Measurements from ENCODE around the gene ASCC1. TPM values are rescaled to one million over a fixed set of nuclear protein-coding genes. Genes with fewer than 3 reads are reported as not detected.

The ASCC1 gene
- total and polyA plus RNA-seq, 2 of the 4 experiments (the other 2 are of a cell fraction) = 15.9 to 21.0 TPM

DNA sequence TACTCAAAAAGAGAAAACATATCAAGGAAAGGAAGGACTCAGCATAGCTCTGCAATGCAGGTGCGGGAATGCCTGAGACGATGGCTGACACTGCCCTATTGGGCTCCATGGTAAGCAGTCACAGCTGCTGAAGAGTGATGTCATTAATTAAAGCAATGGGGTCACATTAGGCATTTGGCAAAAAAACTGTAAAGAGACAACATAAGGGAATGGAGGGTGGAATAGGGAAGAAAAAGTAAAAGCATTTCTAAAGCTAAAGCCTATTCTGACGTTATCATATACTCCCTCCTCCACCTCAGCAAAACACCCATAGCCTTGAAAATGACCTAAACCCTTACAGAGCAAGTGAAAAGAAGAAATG, 89.2 kb downstream of the ASCC1 start:
- H2BK120ac ChIP-seq (ENCODE audit: low read depth, low read length) = no peak overlapping the region
- no peak overlapping the region for H3K9ac ChIP-seq (ENCODE audit: low read depth, low read length)
- peaks cover 2% of the 10 kb centered on the region; the same call in 1 of the 2 replicates for H3K36me3 ChIP-seq (ENCODE audit: control insufficient read depth, insufficient read depth, low read length)
- H2BK15ac ChIP-seq (ENCODE audit: low read depth, low read length) = no peak overlapping the region
- H3K23ac ChIP-seq (ENCODE audit: low read depth, low read length) = no peak overlapping the region
- WGBS, 2 experiments (ENCODE audit: extremely low coverage in 2 of 2, insufficient read length in 1 of 2) = 100% methylated on average over 2 of the region's 3 CpGs; no CpG with 5 or more reads in 1 of the 2 experiments
- no TSS peak for BruUV-seq (replicated peaks)
- dilution Hi-C loops (cut with HindIII; ENCODE audit: low sequenced_read_pairs, unreplicated experiment) (no loop called here), intact Hi-C loops (cut with micrococcal nuclease) (loop anchor here (1.0 kb wide), 1 partner anchor 201 kb away; no protein-coding TSS in a partner anchor), in situ Hi-C loops (cut with MboI; ENCODE audit: low sequenced_read_pairs) (loop anchor here (10.0 kb wide), 1 partner anchor 208 kb away; no protein-coding TSS in a partner anchor)
- H3K9me1 ChIP-seq (ENCODE audit: insufficient read depth, low read length) = no peaks in the 10 kb centered on the region
- H3K27me3 ChIP-seq (ENCODE audit: control insufficient read depth, insufficient read depth, low read length) = no peaks in the 10 kb centered on the region
- H3K4me1 ChIP-seq (ENCODE audit: control insufficient read depth, insufficient read depth, low read length) = peaks cover 1% of the 10 kb centered on the region; the same call in 1 of the 2 replicates
- H3K4me3 ChIP-seq (ENCODE audit: insufficient read depth, low read depth, low read length) = no peak overlapping the region
- no peak overlapping the region for H4K8ac ChIP-seq (ENCODE audit: low read depth in 2 of 2, low read length in 2 of 2)
- H3K27ac ChIP-seq (ENCODE audit: insufficient read depth, low read length) = no peak overlapping the region
- ChIA-PET POLR2A (ENCODE audit: unreplicated experiment) (no interaction called here), CTCF (interaction anchor here (0.6 to 1.6 kb wide), 12 partner anchors 12 to 202 kb away, joined by 3 to 4 read pairs (median 4); partner anchors contain the start of genes ANAPC16 and ASCC1)
- H3K56ac ChIP-seq (ENCODE audit: extremely low read depth, insufficient read depth, low read length) = no peak overlapping the region
- H4K91ac ChIP-seq (ENCODE audit: insufficient read depth, low read depth, low read length) = no peak overlapping the region
- ATAC-seq (ENCODE audit: low read depth) (no peak), DNase-seq (no peak)
- H3K14ac ChIP-seq (replicated peaks; ENCODE audit: low read depth, low read length) = no peak overlapping the region
- H4K5ac ChIP-seq (ENCODE audit: low read depth, low read length) = no peak overlapping the region
- no peak overlapping the region for H3K4ac ChIP-seq (ENCODE audit: low read depth, low read length)
- no peak for TF ChIP-seq CEBPB (IDR thresholded peaks at IDR 0.05; ENCODE audit: low read depth, low read length)
- TF ChIP-seq, protein P1, sequence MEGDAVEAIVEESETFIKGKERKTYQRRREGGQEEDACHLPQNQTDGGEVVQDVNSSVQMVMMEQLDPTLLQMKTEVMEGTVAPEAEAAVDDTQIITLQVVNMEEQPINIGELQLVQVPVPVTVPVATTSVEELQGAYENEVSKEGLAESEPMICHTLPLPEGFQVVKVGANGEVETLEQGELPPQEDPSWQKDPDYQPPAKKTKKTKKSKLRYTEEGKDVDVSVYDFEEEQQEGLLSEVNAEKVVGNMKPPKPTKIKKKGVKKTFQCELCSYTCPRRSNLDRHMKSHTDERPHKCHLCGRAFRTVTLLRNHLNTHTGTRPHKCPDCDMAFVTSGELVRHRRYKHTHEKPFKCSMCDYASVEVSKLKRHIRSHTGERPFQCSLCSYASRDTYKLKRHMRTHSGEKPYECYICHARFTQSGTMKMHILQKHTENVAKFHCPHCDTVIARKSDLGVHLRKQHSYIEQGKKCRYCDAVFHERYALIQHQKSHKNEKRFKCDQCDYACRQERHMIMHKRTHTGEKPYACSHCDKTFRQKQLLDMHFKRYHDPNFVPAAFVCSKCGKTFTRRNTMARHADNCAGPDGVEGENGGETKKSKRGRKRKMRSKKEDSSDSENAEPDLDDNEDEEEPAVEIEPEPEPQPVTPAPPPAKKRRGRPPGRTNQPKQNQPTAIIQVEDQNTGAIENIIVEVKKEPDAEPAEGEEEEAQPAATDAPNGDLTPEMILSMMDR (conservative IDR thresholded peaks at IDR 0.05; ENCODE audit: low read depth, low read length) = no peak
- no peak for TF ChIP-seq NFE2L2 (IDR thresholded peaks at IDR 0.05; ENCODE audit: low read depth, low read length)
- TF ChIP-seq, protein P2, sequence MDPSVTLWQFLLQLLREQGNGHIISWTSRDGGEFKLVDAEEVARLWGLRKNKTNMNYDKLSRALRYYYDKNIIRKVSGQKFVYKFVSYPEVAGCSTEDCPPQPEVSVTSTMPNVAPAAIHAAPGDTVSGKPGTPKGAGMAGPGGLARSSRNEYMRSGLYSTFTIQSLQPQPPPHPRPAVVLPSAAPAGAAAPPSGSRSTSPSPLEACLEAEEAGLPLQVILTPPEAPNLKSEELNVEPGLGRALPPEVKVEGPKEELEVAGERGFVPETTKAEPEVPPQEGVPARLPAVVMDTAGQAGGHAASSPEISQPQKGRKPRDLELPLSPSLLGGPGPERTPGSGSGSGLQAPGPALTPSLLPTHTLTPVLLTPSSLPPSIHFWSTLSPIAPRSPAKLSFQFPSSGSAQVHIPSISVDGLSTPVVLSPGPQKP (IDR thresholded peaks at IDR 0.05; ENCODE audit: borderline replicate concordance, low read depth, low read length) = no peak
- TF ChIP-seq, protein P3, sequence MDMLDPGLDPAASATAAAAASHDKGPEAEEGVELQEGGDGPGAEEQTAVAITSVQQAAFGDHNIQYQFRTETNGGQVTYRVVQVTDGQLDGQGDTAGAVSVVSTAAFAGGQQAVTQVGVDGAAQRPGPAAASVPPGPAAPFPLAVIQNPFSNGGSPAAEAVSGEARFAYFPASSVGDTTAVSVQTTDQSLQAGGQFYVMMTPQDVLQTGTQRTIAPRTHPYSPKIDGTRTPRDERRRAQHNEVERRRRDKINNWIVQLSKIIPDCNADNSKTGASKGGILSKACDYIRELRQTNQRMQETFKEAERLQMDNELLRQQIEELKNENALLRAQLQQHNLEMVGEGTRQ (IDR thresholded peaks at IDR 0.05; ENCODE audit: low read depth, low read length) = no peak
- no peak for TF ChIP-seq BHLHE40 (IDR thresholded peaks at IDR 0.05; ENCODE audit: low read depth, low read length)
- no peak for TF ChIP-seq RAD21 (IDR thresholded peaks at IDR 0.05; ENCODE audit: low read length)
- no peak for TF ChIP-seq RCOR1 (IDR thresholded peaks at IDR 0.05; ENCODE audit: insufficient replicate concordance, low read length)
- TF ChIP-seq FOS (IDR thresholded peaks at IDR 0.05; ENCODE audit: low read depth, low read length) = no peak
- TF ChIP-seq CHD1 (IDR thresholded peaks at IDR 0.05; ENCODE audit: low read depth, low read length) = no peak
- no peak for TF ChIP-seq MAZ (IDR thresholded peaks at IDR 0.05; ENCODE audit: borderline replicate concordance, low read depth, low read length)
- TF ChIP-seq SMC3 (IDR thresholded peaks at IDR 0.05; ENCODE audit: low read depth, low read length) = no peak
- H2BK20ac ChIP-seq (ENCODE audit: low read depth, low read length) = no peak overlapping the region
- no peaks in the 10 kb centered on the region for H3K79me1 ChIP-seq (ENCODE audit: low read depth in 1 of 2, low read length in 2 of 2)
- H4K20me1 ChIP-seq (ENCODE audit: insufficient read depth, low read length) = no peaks in the 10 kb centered on the region
- H2BK5ac ChIP-seq (ENCODE audit: low read depth, low read length, poor library complexity, severe bottlenecking) = no peak overlapping the region
- no peak overlapping the region for H2AK9ac ChIP-seq (replicated peaks; ENCODE audit: low read depth, low read length, poor library complexity)
- no peak overlapping the region for H2AK5ac ChIP-seq (ENCODE audit: low read depth, low read length)
- H3K4me2 ChIP-seq (ENCODE audit: low read depth, low read length) = no peak overlapping the region
- H3K9me3 ChIP-seq (ENCODE audit: control insufficient read depth, insufficient read depth, low read length) = no peaks in the 10 kb centered on the region
- H2AFZ ChIP-seq (replicated peaks; ENCODE audit: low read length, poor library complexity) = no peak overlapping the region
- no peak overlapping the region for H3K18ac ChIP-seq (ENCODE audit: low read depth, low read length)

Data from IMR-90 (cell line).